Measurements from ENCODE around the gene NAAA.

The NAAA gene

DNA sequence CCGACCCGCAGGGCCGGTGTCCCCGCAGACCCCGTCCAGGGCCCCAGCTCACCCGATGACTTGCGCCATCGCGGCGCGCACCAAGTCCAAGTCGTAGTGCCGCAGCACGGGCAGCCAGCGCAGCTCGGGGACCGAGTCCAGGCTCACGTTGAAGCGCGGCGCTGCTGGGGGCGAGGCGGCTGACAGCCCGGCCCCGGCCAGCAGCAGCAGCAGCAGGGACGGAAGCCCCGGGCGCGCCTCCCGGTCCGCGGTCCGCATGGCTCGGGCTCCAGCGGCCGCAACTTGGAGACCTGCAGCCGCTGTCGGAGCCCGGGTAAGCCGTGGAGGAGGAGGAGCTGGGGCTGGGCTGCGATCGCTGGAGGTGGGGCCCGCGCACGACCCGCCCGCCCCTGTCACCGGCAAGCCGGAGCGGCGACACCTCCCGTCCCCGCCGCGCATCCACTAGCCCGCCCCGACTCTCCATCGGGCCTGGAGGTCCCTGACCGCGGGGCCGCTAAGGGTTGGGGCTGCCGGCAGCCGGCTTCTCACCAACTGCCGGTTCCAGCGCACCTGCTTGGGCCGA, at the start of gene NAAA:
Gene NAAA (minus strand): TSS at position 322 of the 562 bp plus-strand sequence. CDS start 64 bp downstream, at position 258.
- peak; percentile 49 for TF ChIP-seq CTCF (IDR thresholded peaks at IDR 0.05; ENCODE audit: borderline replicate concordance, insufficient read depth, low read depth, low read length)
- peak within 1 kb of the TSS; percentile 90 for H3K4me3 ChIP-seq (ENCODE audit: low read depth, low read length)

DNA sequence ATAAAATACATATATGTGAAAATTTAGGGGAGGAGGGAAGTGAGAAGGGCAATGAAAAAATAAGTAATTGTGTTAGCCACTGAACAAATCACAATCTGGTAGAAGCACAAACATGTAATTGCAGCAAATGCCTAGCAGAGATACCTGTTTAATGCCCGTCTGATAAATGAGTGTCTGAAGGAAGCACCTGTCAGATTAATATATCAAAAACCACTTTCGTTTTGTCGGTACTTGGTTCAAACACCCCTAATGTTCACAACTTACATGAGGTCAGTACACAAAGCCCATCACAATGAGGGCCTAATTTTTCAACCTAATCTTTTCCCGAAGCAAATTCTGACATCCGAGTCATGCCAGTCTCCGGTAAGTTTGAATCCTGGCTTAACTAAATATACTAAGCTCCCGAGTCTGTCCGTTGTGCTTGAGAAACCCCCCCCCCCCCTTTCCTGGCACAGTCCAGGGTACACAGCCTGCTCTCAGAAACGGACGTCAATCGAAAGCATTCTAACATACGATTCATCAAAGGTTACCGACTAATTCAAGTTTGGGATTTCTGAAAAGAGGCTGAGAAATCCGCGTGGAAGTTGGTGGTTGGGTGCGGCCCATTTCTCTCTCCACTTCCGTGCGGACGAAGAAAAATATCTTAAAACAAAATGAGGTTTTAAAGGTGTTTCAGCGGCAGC, 49.2 kb upstream of the NAAA start:
- H3K4me3 ChIP-seq (ENCODE audit: low read depth, low read length): peak overlapping the region; percentile 76
- no peak for TF ChIP-seq CTCF (IDR thresholded peaks at IDR 0.05; ENCODE audit: borderline replicate concordance, insufficient read depth, low read depth, low read length)

DNA sequence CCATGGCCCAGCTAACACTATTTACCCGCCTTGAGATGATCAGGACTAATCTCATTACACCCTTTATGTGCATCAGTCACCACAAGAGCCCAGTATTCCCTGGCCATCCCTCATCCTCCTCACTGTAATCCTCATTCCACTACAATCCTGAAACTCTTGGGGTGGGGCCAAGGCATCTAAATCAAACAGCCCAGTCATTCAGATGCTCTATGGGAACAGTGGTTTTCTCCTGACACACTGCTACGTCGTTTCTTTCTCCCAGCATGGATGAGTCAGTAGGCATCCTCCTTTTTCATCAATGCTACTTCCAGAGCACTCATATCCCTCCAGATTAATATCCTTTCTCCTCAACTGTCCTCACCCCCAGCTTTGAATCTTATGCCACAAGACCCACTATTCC, 44.3 kb upstream of the NAAA start:
- no peak for TF ChIP-seq CTCF (IDR thresholded peaks at IDR 0.05; ENCODE audit: borderline replicate concordance, insufficient read depth, low read depth, low read length)
- no peak overlapping the region for H3K4me3 ChIP-seq (ENCODE audit: low read depth, low read length)

- TF ChIP-seq CTCF (IDR thresholded peaks at IDR 0.05; ENCODE audit: borderline replicate concordance, insufficient read depth, low read depth, low read length): no peak
- H3K4me3 ChIP-seq (ENCODE audit: low read depth, low read length): no peak overlapping the region
Measured at GRCh38 chr4:75980576-75980975, 39.8 kb upstream of the NAAA start.

DNA sequence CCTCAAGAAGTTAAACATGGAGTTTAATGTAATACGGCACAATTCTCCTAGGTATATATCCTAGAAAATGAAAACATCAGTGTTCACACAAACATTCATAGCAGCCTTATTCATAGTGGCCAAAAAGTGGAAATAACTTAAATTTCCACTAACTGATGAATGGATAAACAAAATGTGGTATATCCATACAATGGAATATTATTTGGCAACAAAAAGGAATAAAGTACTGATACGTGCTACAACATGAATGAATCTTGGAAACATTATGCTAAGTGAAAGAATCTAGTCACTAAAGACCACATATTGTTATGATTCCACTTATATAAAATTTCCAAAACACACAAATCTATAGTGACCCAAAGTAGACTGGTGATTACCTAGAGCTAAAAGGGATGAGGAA, 35.4 kb upstream of the NAAA start:
- no peak overlapping the region for H3K4me3 ChIP-seq (ENCODE audit: low read depth, low read length)
- TF ChIP-seq CTCF (IDR thresholded peaks at IDR 0.05; ENCODE audit: borderline replicate concordance, insufficient read depth, low read depth, low read length): no peak

- H3K4me3 ChIP-seq (ENCODE audit: low read depth, low read length): no peak overlapping the region
- TF ChIP-seq CTCF (IDR thresholded peaks at IDR 0.05; ENCODE audit: borderline replicate concordance, insufficient read depth, low read depth, low read length): no peak
Measured at GRCh38 chr4:75973766-75974165, 33.0 kb upstream of the NAAA start.

GRCh38 chr4:75968084-75968483, 27.3 kb upstream of the NAAA start:
- no peak for TF ChIP-seq CTCF (IDR thresholded peaks at IDR 0.05; ENCODE audit: borderline replicate concordance, insufficient read depth, low read depth, low read length)
- no peak overlapping the region for H3K4me3 ChIP-seq (ENCODE audit: low read depth, low read length)

Data from GM12875 (cell line).